Pancreas (tissue), 10 donors: Measurements from ENCODE around the gene KSR1. TPM values are rescaled to one million over a fixed set of nuclear protein-coding genes. Genes with fewer than 3 reads are reported as not detected.
"Not testable (repeated sequence)": the region's sequence is repeated elsewhere in the genome, so short reads cannot be mapped to it uniquely, and the experiment has no call there.

ENCODE experiments used
- ATAC-seq, 4 donors: fragments of 200-7000 bp; cut with Tn5 transposase; one replicate each; pipeline versions ENCODE4 v1.8.0 to v1.9.1; 2020; ENCODE audit warnings: mild to moderate bottlenecking in 4 of 4, moderate library complexity in 4 of 4
- DNase-seq, 6 donors: peaks; one replicate each; pipeline ENCODE4 v3.0.0-alpha.2; 2020
- FAIRE-seq: peaks from 2 replicates; lab custom pipeline; 2012; peaks lifted over from hg19 to GRCh38; lab: Jason Lieb, UNC
- H3K27ac ChIP-seq, 4 donors: fragments of 200-600 bp; sonication (generic); 1 replicate in 3 of 4; 2 replicates in 1 of 4; pipeline versions ENCODE4 v1.5.0 to v1.8.0; 2020
- H3K27me3 ChIP-seq, 4 donors: fragments of 200-600 bp; one replicate each; pipeline ENCODE4 v1.8.0; 2021
- H3K36me3 ChIP-seq, 3 donors: fragments of 200-600 bp; sonication (generic) in 1 of 3; one replicate each; pipeline versions ENCODE4 v1.5.0 to v1.8.0; 2020 to 2021
- H3K4me1 ChIP-seq, 3 donors: fragments of 200-600 bp; one replicate each; pipeline ENCODE4 v1.8.0; 2021
- H3K4me3 ChIP-seq, 4 donors: fragments of 200-600 bp; sonication (generic) in 2 of 4; one replicate each; pipeline versions ENCODE4 v1.5.0 to v1.8.0; 2020 to 2021
- H3K9me3 ChIP-seq, 4 donors: fragments of 200-600 bp; one replicate each; pipeline ENCODE4 v1.8.0; 2021
- WGBS, 2 donors: extraction: QIAGEN DNeasy Blood & Tissue Kit; methylation state at CpG; one replicate each; pipeline ENCODE4 v1.1.7; 2013; 5-methylcytosine and 5-hydroxymethylcytosine counted together
- intact Hi-C, 3 donors: fragments of 100-400 bp; cut with DNase I; formaldehyde crosslinking; loops; one replicate each; pipeline versions ENCODE4 v1.11.1 to v1.14.2; 2022
- polyA plus RNA-seq, 2 donors: library from polyadenylated mRNA; stranded (reverse); fragments of 200-250 nt; gene quantifications; one replicate each; pipeline ENCODE4 v1.2.3, GENCODE V29; 2013
- total RNA-seq, 6 donors: library from RNA; stranded (reverse); fragmentation: NEBNext Ultra II Directional in 4 of 6; extraction: Animal tissue kit (Norgen Biotek cat#: 25700) in 4 of 6; gene quantifications; one replicate each; pipeline versions ENCODE4 v1.2.1 to v1.2.4, GENCODE V29; 2021 to 2023
- TF ChIP-seq, protein P1 (sequence below), 4 donors: fragments of 200-600 bp; sonication (generic) in 3 of 4; IDR thresholded peaks; one replicate each; pipeline versions ENCODE4 v1.5.0 to v1.8.0; 2021; ENCODE audit warnings: antibody characterized with exemption in 4 of 4
- donor health status: healthy with polysubstance abuse.
- donor health status: DM: no; HTN: no; CAD: no; lungs with moderate emphysema.
- donor health status: DM: no; HTN: no; CAD: no.
- donor health status: control.
- donor health status: control.
- donor health status: Bipolar disorder and iron deficiency.
- donor health status: DM: yes; HTN: yes; CAD: no.
- donor health status: DM: no; HTN: no; CAD: no.
- donor health status: DM: no; HTN: no; CAD: no.
- donor health status: DM: yes; HTN: yes; CAD: no.

Gene KSR1
- total and polyA plus RNA-seq, 8 donors, result 68.2 to 139 (median 103) TPM

DNA sequence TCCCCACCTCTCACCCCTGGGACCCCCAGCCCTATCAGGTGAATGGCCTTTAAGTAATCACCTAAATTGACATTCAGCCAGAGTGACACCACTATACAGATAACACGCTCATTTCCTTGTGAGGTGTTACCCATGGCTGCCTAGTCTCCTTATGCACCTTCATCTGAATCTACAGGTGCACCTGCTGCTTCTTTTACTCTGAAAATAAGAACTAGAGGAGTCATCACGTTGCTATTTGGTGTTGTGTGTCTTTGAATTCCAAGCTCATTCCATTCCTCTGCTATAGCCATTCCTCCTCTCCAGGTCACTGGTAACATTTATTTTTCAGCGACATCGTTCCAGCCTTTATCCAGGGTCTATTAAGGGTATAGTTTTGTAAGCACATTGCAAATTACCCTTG, 184.5 kb downstream of the KSR1 start:
- no peak for FAIRE-seq
- no peak overlapping the region for H3K4me3 ChIP-seq

DNA sequence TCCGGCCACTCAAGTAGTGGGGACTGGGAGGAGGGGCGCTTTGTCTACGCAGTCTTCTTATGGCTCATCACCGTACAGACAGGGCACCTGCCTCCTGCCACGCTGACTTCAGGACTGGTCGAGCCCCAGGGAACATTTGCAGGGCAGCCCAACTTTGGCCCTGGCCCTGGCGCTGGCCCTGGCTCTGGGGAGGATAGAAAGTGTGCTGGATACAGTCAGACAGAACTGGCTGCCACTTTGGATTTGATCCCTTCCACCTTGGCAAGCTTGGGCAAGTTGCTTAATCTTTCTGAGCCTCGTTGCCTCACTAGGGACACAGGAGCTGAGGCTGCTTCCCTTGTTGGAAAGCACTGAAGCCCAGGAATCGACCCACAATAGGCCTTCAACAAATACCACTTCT, 188.3 kb downstream of the KSR1 start:
- DNase-seq, result no peak
- ATAC-seq, result peak in 2 of 4 donors; percentile 7 to 15
- H3K4me3 ChIP-seq, result no peak overlapping the region
- no peak overlapping the region for H3K27ac ChIP-seq
- H3K27me3 ChIP-seq, result no peaks in the 10 kb centered on the region
- H3K4me1 ChIP-seq, result no peaks in the 10 kb centered on the region
- peaks cover 0 to 7% (median 0%) of the 10 kb centered on the region in 3 donors for H3K36me3 ChIP-seq
- no peaks in the 10 kb centered on the region for H3K9me3 ChIP-seq
- WGBS, 2 donors, result 83 to 90% methylated on average over 9 of the region's 9 CpGs
- no peak for FAIRE-seq
- TF ChIP-seq, protein P1, sequence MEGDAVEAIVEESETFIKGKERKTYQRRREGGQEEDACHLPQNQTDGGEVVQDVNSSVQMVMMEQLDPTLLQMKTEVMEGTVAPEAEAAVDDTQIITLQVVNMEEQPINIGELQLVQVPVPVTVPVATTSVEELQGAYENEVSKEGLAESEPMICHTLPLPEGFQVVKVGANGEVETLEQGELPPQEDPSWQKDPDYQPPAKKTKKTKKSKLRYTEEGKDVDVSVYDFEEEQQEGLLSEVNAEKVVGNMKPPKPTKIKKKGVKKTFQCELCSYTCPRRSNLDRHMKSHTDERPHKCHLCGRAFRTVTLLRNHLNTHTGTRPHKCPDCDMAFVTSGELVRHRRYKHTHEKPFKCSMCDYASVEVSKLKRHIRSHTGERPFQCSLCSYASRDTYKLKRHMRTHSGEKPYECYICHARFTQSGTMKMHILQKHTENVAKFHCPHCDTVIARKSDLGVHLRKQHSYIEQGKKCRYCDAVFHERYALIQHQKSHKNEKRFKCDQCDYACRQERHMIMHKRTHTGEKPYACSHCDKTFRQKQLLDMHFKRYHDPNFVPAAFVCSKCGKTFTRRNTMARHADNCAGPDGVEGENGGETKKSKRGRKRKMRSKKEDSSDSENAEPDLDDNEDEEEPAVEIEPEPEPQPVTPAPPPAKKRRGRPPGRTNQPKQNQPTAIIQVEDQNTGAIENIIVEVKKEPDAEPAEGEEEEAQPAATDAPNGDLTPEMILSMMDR (IDR thresholded peaks at IDR 0.05), result no peak
- intact Hi-C loops, result loop anchor here in 1 of 3 donors (10.0 kb wide), 1 partner anchor 290 kb away; no protein-coding TSS in a partner anchor

More for the DNA sequence above, 184.5 kb downstream of the KSR1 start:
- no peak for ATAC-seq
- H3K9me3 ChIP-seq, result no peaks in the 10 kb centered on the region
- intact Hi-C loops, result loop anchor here in 1 of 3 donors (10.0 kb wide), 1 partner anchor 286 kb away; no protein-coding TSS in a partner anchor
- H3K36me3 ChIP-seq, result no peaks in the 10 kb centered on the region
- no peaks in the 10 kb centered on the region for H3K4me1 ChIP-seq
- no peaks in the 10 kb centered on the region for H3K27me3 ChIP-seq
- 72% methylated on average over 4 of the region's 4 CpGs for WGBS, 2 donors
- no peak overlapping the region for H3K27ac ChIP-seq
- TF ChIP-seq, protein P1 (IDR thresholded peaks at IDR 0.05), result no peak
- DNase-seq, result no peak

DNA sequence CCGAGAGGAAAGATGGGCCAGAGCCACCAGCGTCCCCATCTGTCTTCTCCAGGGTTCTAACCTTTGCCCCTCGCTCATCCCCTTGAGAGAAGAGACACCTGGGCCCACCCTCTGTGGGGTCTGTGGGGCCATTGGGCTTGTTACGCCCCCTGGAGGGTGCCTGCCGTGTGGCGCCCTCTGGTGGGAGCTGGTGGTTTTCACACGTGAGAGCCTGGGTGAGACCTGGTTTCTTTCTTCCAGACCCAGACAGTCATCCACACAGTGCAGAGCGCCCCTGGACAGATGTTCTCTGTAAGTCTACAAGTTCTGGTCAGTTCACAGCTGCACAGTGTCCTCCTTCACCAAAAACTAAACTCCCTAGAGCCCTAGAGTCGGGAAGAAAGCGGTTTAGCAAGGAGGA, 189.4 kb downstream of the KSR1 start:
- not testable (repeated sequence) for H3K4me1 ChIP-seq, DNase-seq, FAIRE-seq, H3K27me3 ChIP-seq, H3K4me3 ChIP-seq, H3K36me3 ChIP-seq, H3K9me3 ChIP-seq, H3K27ac ChIP-seq
- 84 to 89% methylated on average over 3 of the region's 10 CpGs for WGBS, 2 donors
- intact Hi-C loops, result loop anchor here in 1 of 3 donors (10.0 kb wide), 1 partner anchor 291 kb away; no protein-coding TSS in a partner anchor
- peak in 3 of 4 donors; percentile 32 to 68 (median 42) for ATAC-seq

DNA sequence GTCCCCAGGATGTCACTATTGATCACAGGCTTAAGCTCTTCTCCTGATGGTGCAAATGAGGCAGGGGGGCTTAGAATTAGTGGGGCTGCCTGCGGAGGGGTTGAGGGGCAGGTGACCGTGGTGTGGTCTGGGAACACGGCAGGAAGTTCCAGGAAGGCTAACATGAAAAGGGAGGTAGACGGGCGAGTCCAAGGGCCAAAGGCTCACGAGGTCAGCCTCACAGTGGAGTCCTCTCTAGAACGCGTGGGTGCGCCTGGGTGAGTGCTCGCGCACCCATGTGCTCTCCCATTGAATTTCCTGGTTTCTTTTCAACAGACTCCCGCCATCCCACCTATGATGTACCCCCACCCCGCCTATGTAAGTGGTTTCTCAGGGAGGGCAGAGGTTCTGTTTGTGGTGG, 190.0 kb downstream of the KSR1 start:
- Histone ChIP-seq H3K27ac (no peak overlapping the region), H3K4me1 (no peaks in the 10 kb centered on the region), H3K4me3 (no peak overlapping the region), H3K9me3 (no peaks in the 10 kb centered on the region), H3K36me3 (peaks cover 0 to 7% (median 0%) of the 10 kb centered on the region in 3 donors), H3K27me3 (no peaks in the 10 kb centered on the region)
- ATAC-seq (no peak), FAIRE-seq (no peak), DNase-seq (no peak)
- intact Hi-C loops, result loop anchor here in 1 of 3 donors (10.0 kb wide), 1 partner anchor 291 kb away; no protein-coding TSS in a partner anchor
- TF ChIP-seq, protein P1 (IDR thresholded peaks at IDR 0.05), result no peak
- 91 to 96% methylated on average over 13 of the region's 13 CpGs for WGBS, 2 donors

DNA sequence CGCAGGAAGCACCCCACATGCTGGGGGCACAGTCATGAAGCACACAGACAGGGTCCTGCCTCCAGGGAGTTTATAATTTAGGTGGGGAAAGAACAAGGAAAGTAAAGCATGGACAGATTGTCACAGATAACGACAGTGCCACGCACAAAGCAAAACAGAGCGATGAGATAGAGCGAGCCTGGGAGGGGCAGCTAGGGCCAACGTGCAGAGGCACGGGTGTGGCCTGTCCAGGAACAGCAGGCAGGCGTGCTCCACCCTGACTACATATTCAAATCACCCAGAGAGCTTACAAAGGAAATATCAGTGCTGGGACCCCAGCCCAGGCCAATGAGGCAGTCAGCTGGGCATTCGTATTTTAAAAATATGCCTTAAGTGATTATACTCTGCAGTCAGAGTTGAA, 191.5 kb downstream of the KSR1 start:
- Histone ChIP-seq H3K9me3 (no peaks in the 10 kb centered on the region), H3K27ac (no peak overlapping the region), H3K27me3 (no peaks in the 10 kb centered on the region), H3K36me3 (peaks cover 0 to 7% (median 0%) of the 10 kb centered on the region in 3 donors), H3K4me1 (no peaks in the 10 kb centered on the region), H3K4me3 (no peak overlapping the region)
- no peak for FAIRE-seq
- 83 to 87% methylated on average over 9 of the region's 9 CpGs for WGBS, 2 donors
- intact Hi-C loops, result loop anchor here in 1 of 3 donors (10.0 kb wide), 1 partner anchor 293 kb away; no protein-coding TSS in a partner anchor
- no peak for ATAC-seq
- DNase-seq, result peak in 1 of 6 donors; percentile 9
- TF ChIP-seq, protein P1 (IDR thresholded peaks at IDR 0.05), result no peak

DNA sequence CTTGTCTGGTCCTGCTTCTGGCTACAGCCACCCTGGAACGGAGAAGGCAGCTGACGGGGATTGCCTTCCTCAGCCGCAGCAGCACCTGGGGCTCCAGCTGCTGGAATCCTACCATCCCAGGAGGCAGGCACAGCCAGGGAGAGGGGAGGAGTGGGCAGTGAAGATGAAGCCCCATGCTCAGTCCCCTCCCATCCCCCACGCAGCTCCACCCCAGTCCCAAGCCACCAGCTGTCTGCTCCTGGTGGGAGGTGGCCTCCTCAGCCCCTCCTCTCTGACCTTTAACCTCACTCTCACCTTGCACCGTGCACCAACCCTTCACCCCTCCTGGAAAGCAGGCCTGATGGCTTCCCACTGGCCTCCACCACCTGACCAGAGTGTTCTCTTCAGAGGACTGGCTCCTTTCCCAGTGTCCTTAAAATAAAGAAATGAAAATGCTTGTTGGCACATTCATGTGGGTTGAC, 192.9 kb downstream of the KSR1 start:
- 71 to 79% methylated on average over 4 to 5 of the region's 5 CpGs for WGBS, 2 donors
- not testable (repeated sequence) for H3K27ac ChIP-seq

More for the DNA sequence above, 192.9 kb downstream of the KSR1 start:
- intact Hi-C loops, result loop anchor here in 1 of 3 donors (10.0 kb wide), 1 partner anchor 294 kb away; no protein-coding TSS in a partner anchor
- H3K36me3 ChIP-seq, H3K9me3 ChIP-seq, H3K27me3 ChIP-seq, H3K4me3 ChIP-seq, FAIRE-seq, DNase-seq, H3K4me1 ChIP-seq: not testable (repeated sequence)
- peak in 1 of 4 donors; percentile 6 for ATAC-seq
